GM12801 (cell line): ENCODE measurements around the gene FAM210A.

ENCODE experiments used
- TF ChIP-seq, protein P1 (sequence below): IDR thresholded peaks from one replicate; pipeline ENCODE4 v1.5.1; 2011; ENCODE audit warnings: control low read depth; ENCODE audit not compliant: insufficient read length; ENCODE audit errors: extremely low read depth

The FAM210A gene

DNA sequence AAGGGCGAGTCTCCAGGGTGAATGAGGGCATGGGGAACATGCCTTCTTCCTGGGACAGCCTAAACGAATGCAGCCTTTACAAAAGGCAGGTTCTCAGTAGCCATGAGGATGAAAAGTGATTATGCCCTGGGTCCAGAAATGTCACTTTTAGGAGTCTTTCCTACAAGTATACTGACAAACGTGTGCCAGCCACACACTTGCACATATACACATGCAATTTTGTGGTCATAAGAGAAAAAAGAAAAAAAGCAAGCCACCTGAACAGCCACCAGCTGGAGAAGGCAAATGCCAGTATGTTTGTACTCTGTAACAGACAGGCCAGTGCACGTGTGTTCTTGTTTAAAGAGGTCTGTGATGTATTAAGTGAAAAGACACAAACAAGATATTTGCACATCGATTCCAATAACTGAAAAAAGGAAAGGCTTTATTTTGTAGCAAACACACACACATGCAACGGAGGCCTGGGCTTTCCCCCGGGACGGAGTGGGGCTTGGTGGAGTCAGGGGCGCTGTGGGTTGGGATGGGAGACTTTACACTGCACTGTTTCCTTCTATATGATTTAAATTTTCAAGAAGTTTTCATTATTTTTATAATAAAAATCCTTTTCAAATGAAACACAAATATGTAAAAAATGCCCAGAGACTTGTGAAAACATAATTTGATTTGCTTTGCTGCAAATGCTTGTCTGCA, 108.4 kb downstream of the FAM210A start:
- TF ChIP-seq, protein P1, sequence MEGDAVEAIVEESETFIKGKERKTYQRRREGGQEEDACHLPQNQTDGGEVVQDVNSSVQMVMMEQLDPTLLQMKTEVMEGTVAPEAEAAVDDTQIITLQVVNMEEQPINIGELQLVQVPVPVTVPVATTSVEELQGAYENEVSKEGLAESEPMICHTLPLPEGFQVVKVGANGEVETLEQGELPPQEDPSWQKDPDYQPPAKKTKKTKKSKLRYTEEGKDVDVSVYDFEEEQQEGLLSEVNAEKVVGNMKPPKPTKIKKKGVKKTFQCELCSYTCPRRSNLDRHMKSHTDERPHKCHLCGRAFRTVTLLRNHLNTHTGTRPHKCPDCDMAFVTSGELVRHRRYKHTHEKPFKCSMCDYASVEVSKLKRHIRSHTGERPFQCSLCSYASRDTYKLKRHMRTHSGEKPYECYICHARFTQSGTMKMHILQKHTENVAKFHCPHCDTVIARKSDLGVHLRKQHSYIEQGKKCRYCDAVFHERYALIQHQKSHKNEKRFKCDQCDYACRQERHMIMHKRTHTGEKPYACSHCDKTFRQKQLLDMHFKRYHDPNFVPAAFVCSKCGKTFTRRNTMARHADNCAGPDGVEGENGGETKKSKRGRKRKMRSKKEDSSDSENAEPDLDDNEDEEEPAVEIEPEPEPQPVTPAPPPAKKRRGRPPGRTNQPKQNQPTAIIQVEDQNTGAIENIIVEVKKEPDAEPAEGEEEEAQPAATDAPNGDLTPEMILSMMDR: no peak

DNA sequence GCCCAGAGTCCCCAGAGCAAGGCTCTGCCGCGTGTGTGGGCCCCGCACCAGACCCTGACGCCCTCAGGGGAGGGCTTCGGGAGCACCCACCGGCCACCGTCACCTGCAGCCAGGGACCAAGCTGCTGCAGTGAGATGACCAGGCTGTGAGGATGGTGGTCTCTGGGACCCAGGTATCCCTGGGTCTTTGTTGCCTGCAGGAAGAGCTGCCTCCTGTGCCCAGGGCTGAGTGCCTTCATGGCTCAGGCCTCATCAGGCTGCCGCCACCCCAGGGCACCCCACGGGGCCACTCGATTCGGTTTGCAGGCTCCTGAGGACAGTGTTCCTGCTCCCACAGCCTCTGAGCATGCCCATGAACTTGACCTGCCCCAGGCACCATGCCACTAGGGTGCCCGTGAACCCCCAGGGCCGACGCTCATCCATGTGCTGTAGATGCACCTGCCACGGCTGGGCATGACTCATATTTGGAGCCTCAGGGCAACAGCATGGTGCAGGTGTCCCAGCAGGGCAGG, 109.8 kb downstream of the FAM210A start:
- TF ChIP-seq, protein P1: no peak

DNA sequence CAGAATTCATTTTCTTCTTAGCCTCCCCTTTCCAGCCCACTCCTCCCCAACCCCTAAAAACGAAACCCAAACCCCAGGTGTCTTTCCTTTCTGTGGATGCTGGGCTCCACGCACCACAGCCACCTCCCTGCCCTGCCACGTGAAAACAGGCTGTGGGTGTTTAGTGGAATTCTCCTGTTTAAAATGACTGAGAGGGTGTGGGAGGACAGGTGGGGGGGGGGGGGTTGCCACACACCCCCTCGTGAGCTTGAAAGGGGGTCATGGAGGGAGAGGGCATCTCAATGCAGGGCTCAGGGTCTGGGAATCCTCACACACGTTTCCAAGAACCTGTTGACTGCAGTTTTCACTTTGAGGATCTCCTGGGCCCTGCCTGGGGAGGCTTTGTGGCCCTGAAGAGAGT, 110.3 kb downstream of the FAM210A start:
- TF ChIP-seq, protein P1: no peak

DNA sequence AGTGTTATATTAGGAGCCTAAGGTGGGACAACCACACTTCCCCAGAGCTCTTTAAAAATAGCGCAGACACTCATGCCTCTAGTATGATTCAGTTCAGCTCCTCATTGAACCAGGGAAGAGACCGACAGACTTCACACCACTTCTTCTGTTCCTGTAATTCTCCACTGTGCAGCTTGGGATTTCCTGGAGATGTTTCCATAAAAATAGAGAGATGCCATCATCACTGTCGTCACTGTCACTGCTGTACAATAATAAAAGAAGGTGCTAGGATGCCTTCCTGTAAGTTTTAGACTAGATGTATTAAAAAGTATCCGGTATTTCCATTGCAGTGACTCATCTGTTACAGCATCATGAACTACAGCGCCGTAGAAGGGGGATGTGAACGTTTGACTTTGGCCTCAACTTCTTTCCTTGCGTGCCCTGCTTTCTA, 110.9 kb downstream of the FAM210A start:
- TF ChIP-seq, protein P1: no peak

DNA sequence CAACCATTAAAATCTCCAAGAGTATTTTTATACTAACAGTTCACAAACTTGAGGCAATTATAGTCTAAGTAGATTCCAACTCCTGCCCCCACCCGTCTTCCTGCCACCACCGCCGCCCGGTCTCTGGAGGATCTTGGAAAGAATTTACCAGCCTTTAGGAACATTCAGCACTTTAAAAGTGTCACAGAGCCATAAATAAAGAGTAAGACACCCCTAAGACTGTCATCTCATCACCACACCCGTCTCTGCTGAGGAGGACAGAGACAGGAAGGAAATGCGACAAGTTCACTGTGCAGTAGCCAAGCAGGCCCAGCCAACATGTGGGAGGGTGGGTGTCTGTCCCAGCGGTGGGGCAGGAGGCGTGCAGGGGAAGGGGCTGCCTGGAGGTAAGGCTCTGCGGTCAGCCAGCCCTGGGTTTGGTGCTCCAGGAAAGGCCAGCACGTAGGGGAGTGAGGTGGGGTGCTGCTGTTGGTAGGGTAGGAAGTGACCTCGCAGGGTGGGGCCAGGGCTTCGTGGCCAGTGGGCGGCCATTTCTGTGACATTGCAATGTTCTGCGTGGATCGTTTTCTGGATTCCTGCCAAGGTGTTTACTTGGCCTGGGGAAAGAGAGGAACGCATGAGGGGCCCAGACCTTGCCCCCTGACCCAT, 111.6 kb downstream of the FAM210A start:
- TF ChIP-seq, protein P1: no peak

DNA sequence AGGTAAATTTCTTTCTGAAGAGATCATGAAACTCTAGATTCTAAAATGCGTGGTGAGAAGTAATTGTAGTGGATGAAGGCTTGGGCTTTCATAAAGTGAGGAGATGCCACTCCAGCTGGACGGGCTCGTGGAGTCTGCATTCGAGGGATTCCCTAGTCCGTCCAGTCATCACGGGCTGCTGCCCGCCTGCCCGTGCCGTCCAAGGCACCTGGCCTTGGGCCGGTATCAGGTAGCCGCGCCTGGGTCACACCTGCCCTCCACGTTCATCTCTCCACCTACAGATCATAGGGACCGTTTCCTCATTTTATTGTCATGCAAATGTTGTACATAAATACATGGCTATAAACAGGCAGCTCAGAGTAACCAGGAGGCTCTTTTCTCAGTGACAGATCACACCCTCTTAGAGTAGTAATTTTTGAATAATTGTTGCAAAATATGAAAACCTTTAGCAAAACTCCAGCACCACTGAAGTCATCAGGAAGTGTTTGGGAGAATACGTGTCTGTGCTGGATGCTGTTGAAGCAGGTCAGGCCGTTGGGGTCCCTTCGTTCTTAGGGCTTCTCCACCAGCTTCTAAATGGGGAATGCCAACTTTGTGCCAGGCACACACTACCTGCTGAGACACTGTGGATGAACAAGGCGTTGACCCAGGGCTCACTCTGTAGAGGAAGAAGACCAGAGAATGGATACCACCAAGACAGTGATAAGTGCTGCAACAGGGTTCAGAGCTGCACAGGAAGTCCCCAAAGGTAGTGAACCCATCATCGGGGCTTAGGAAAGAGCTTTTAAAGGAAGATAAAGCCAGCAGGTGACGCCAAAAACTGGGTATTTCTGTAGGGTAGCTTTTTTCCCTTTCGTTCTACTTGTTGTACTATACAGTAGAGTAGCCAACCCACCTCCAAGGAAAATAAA, 112.5 kb downstream of the FAM210A start:
- TF ChIP-seq, protein P1: no peak
